Mesothelial cell of epicardium (in vitro differentiated cells): ENCODE measurements around the gene WDR93. TPM values are rescaled to one million over a fixed set of nuclear protein-coding genes. Genes with fewer than 3 reads are reported as not detected.

Experiments used
- DNase-seq, 2 experiments: peaks; one replicate each; pipeline ENCODE4 v3.0.0; 2021; ENCODE audit warnings: low spot score in 2 of 2; ENCODE audit not compliant: unreplicated experiment in 2 of 2
- H3K27ac Mint-ChIP-seq: 2 replicates; pipeline ENCODE4 v1.8.0; 2021; ENCODE audit warnings: mixed read lengths
- H3K27me3 Mint-ChIP-seq: 2 replicates; pipeline ENCODE4 v1.8.0; 2021; ENCODE audit warnings: low read depth, mixed read lengths
- H3K36me3 Mint-ChIP-seq: 2 replicates; pipeline ENCODE4 v1.8.0; 2021; ENCODE audit warnings: mixed read lengths
- H3K4me1 Mint-ChIP-seq: 2 replicates; pipeline ENCODE4 v1.8.0; 2021; ENCODE audit warnings: mixed read lengths
- H3K4me3 Mint-ChIP-seq: 2 replicates; pipeline ENCODE4 v1.8.0; 2021; ENCODE audit warnings: mild to moderate bottlenecking, moderate library complexity, mixed read lengths
- H3K9me3 Mint-ChIP-seq: 2 replicates; pipeline ENCODE4 v1.8.0; 2021; ENCODE audit warnings: mixed read lengths
- total RNA-seq: library from RNA; stranded (reverse); gene quantifications from 3 replicates; pipeline ENCODE4 v1.2.1, GENCODE V29; 2021
- TF ChIP-seq, protein P1 (sequence below): fragments of 200-600 bp; sonication (generic); IDR thresholded peaks from one replicate; pipeline ENCODE4 v1.5.0; 2021; ENCODE audit warnings: antibody characterized with exemption; ENCODE audit not compliant: unreplicated experiment

The WDR93 gene
- total RNA-seq, 1 donor from 2014 or later: 0.34 TPM

- no peaks in the 10 kb centered on the region for H3K9me3 Mint-ChIP-seq
- TF ChIP-seq, protein P1, sequence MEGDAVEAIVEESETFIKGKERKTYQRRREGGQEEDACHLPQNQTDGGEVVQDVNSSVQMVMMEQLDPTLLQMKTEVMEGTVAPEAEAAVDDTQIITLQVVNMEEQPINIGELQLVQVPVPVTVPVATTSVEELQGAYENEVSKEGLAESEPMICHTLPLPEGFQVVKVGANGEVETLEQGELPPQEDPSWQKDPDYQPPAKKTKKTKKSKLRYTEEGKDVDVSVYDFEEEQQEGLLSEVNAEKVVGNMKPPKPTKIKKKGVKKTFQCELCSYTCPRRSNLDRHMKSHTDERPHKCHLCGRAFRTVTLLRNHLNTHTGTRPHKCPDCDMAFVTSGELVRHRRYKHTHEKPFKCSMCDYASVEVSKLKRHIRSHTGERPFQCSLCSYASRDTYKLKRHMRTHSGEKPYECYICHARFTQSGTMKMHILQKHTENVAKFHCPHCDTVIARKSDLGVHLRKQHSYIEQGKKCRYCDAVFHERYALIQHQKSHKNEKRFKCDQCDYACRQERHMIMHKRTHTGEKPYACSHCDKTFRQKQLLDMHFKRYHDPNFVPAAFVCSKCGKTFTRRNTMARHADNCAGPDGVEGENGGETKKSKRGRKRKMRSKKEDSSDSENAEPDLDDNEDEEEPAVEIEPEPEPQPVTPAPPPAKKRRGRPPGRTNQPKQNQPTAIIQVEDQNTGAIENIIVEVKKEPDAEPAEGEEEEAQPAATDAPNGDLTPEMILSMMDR: no peak
- H3K4me1 Mint-ChIP-seq: peaks cover 18% of the 10 kb centered on the region
- H3K27me3 Mint-ChIP-seq: no peaks in the 10 kb centered on the region
- H3K36me3 Mint-ChIP-seq: no peaks in the 10 kb centered on the region
- no peak overlapping the region for H3K27ac Mint-ChIP-seq
- no peak for DNase-seq
- no peak overlapping the region for H3K4me3 Mint-ChIP-seq
These were observed 21.2 kb upstream of the WDR93 start for GRCh38 chr15:89669309-89669865.

- Mint-ChIP-seq H3K4me1 (peaks cover 15% of the 10 kb centered on the region), H3K36me3 (no peaks in the 10 kb centered on the region), H3K4me3 (no peak overlapping the region), H3K27me3 (no peaks in the 10 kb centered on the region), H3K27ac (no peak overlapping the region), H3K9me3 (no peaks in the 10 kb centered on the region)
- no peak for DNase-seq
- TF ChIP-seq, protein P1: no peak
These were observed 20.7 kb upstream of the WDR93 start for GRCh38 chr15:89669941-89670340.

DNA sequence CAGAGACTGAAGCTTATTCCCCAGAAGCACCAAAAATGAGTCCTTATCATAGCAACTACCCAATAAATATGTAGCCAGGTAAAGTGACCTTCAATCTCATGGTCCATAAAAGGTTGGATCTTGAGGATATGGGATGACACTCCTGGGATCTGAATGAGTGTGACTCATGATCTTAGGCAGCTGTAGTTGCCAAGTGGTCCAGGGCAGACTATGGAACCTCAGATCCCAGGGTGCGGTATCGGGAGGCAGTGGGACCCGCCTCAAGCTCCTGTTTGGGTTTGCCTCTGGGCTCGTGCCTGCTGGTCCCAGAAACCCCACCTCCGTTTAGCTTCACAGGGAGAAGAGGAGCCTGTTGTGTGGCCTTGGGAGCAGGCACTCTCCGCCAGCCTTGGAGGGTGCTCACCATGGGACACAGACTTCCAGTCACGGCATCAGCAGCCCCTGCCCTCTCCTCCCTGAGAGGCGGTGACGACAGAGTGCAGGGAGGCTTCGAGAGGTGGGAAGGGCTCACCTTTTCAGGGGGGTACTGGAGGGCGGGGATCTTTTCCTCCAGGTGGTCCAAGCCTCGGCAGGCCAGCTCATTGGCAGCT is 19.5 kb upstream of the WDR93 start:
- Mint-ChIP-seq H3K9me3 (no peaks in the 10 kb centered on the region), H3K36me3 (no peaks in the 10 kb centered on the region), H3K4me1 (peaks cover 14% of the 10 kb centered on the region), H3K27ac (no peak overlapping the region), H3K4me3 (no peak overlapping the region), H3K27me3 (no peaks in the 10 kb centered on the region)
- TF ChIP-seq, protein P1: no peak
- DNase-seq: no peak

- TF ChIP-seq, protein P1: no peak
- peaks cover 14% of the 10 kb centered on the region for H3K4me1 Mint-ChIP-seq
These were observed 18.9 kb upstream of the WDR93 start for GRCh38 chr15:89671687-89672086.

GRCh38 chr15:89672221-89673164 is 18.1 kb upstream of the WDR93 start:
- Mint-ChIP-seq H3K36me3 (no peaks in the 10 kb centered on the region), H3K4me1 (peaks cover 14% of the 10 kb centered on the region), H3K27ac (no peak overlapping the region), H3K27me3 (no peaks in the 10 kb centered on the region), H3K9me3 (no peaks in the 10 kb centered on the region), H3K4me3 (no peak overlapping the region)
- TF ChIP-seq, protein P1: no peak
- no peak for DNase-seq

More at GRCh38 chr15:89671687-89672086, 18.9 kb upstream of the WDR93 start:
- Mint-ChIP-seq H3K36me3 (no peaks in the 10 kb centered on the region), H3K27me3 (no peaks in the 10 kb centered on the region), H3K9me3 (no peaks in the 10 kb centered on the region), H3K4me3 (no peak overlapping the region), H3K27ac (no peak overlapping the region)
- DNase-seq: no peak
